Measurements from ENCODE around the gene SZRD1.

DNA sequence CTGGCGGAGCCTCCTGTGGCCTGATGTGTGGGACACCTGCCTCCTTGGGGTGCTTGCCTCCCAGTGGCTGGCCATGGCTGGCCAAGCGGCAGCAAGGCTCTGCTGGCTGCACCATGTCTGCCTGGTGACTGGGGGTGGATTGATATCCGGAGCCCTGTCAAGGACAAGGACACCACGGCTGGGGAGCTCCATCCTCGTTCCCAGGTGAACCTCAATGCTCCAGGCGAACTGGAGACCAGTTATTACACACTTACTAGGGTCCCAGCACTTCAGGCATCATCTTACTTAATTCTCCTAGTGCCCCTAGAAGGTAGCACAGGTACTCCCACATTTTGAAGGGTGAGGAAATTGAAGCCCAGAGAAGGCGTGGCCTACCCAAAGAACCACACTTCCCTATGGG, 55.0 kb downstream of the SZRD1 start:
- no peak for TF ChIP-seq RAD21 (conservative IDR thresholded peaks at IDR 0.05)
- TF ChIP-seq, protein P1, sequence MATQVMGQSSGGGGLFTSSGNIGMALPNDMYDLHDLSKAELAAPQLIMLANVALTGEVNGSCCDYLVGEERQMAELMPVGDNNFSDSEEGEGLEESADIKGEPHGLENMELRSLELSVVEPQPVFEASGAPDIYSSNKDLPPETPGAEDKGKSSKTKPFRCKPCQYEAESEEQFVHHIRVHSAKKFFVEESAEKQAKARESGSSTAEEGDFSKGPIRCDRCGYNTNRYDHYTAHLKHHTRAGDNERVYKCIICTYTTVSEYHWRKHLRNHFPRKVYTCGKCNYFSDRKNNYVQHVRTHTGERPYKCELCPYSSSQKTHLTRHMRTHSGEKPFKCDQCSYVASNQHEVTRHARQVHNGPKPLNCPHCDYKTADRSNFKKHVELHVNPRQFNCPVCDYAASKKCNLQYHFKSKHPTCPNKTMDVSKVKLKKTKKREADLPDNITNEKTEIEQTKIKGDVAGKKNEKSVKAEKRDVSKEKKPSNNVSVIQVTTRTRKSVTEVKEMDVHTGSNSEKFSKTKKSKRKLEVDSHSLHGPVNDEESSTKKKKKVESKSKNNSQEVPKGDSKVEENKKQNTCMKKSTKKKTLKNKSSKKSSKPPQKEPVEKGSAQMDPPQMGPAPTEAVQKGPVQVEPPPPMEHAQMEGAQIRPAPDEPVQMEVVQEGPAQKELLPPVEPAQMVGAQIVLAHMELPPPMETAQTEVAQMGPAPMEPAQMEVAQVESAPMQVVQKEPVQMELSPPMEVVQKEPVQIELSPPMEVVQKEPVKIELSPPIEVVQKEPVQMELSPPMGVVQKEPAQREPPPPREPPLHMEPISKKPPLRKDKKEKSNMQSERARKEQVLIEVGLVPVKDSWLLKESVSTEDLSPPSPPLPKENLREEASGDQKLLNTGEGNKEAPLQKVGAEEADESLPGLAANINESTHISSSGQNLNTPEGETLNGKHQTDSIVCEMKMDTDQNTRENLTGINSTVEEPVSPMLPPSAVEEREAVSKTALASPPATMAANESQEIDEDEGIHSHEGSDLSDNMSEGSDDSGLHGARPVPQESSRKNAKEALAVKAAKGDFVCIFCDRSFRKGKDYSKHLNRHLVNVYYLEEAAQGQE (IDR thresholded peaks at IDR 0.05; ENCODE audit: borderline replicate concordance): no peak

Data from neural cell (in vitro differentiated cells).